Common myeloid progenitor, CD34-positive (primary cell): ENCODE measurements around the gene TACC2.

ENCODE experiments used
- CTCF ChIA-PET: fragments of 350-600 bp; sonication (Branson Sonifier 250); formaldehyde crosslinking; loops from one replicate; lab custom pipeline; 2021; ENCODE audit warnings: antibody characterized with exemption; lab: Charles Lee
- POLR2A ChIA-PET: fragments of 350-600 bp; sonication (Branson Sonifier 250); formaldehyde crosslinking; loops from one replicate; lab custom pipeline; 2021; ENCODE audit warnings: antibody characterized with exemption; lab: Charles Lee
- DNase-seq, 3 donors: peaks; one replicate each; pipeline versions ENCODE4 v3.0.0 to v3.0.0-alpha.2; 2013
- H3K27ac ChIP-seq, 2 experiments: 1 replicate in 1 of 2; 2 replicates in 1 of 2; pipeline ENCODE4 v1.7.0; 2013; ENCODE audit warnings: inconsistent platforms in 2 of 2, low read length in 2 of 2, mild to moderate bottlenecking in 2 of 2, low read depth in 1 of 2, moderate library complexity in 1 of 2; ENCODE audit not compliant: severe bottlenecking in 2 of 2, insufficient read depth in 1 of 2, poor library complexity in 1 of 2
- H3K27me3 ChIP-seq, 5 experiments: replicated peaks in 2 of 5; 1 replicate in 3 of 5; 2 replicates in 2 of 5; pipeline versions ENCODE4 v1.6.1 to v1.7.0; 2013; ENCODE audit warnings: low read length in 4 of 5, mild to moderate bottlenecking in 2 of 5, moderate library complexity in 2 of 5, inconsistent platforms in 1 of 5; ENCODE audit not compliant: insufficient read depth in 5 of 5, control insufficient read depth in 4 of 5
- H3K36me3 ChIP-seq, 4 experiments: 1 replicate in 2 of 4; 2 replicates in 2 of 4; pipeline versions ENCODE4 v1.6.1 to v1.7.0; 2013; ENCODE audit warnings: low read length in 3 of 4, control low read depth in 1 of 4, mild to moderate bottlenecking in 1 of 4; ENCODE audit not compliant: control insufficient read depth in 4 of 4, insufficient read depth in 4 of 4
- H3K4me1 ChIP-seq, 4 experiments: 1 replicate in 3 of 4; 2 replicates in 1 of 4; pipeline versions ENCODE4 v1.6.1 to v1.7.1; 2013; ENCODE audit warnings: low read length in 3 of 4, mild to moderate bottlenecking in 3 of 4, control low read depth in 1 of 4, inconsistent platforms in 1 of 4, moderate library complexity in 1 of 4; ENCODE audit not compliant: control insufficient read depth in 4 of 4, insufficient read depth in 4 of 4; ENCODE audit errors: control extremely low read depth in 1 of 4
- H3K4me3 ChIP-seq, 7 experiments: 1 replicate in 4 of 7; 2 replicates in 3 of 7; pipeline versions ENCODE4 v1.5.1 to v1.7.0; 2013; ENCODE audit warnings: mild to moderate bottlenecking in 7 of 7, low read length in 6 of 7, moderate library complexity in 6 of 7, inconsistent platforms in 2 of 7, low read depth in 2 of 7, control low read depth in 1 of 7; ENCODE audit not compliant: insufficient read depth in 4 of 7, control insufficient read depth in 1 of 7; ENCODE audit errors: extremely low read depth in 1 of 7
- H3K9me3 ChIP-seq, 5 experiments: 1 replicate in 4 of 5; 2 replicates in 1 of 5; pipeline versions ENCODE4 v1.6.1 to v1.7.1; 2013; ENCODE audit warnings: low read length in 4 of 5, mild to moderate bottlenecking in 2 of 5, inconsistent platforms in 1 of 5, low read depth in 1 of 5, moderate library complexity in 1 of 5; ENCODE audit not compliant: control insufficient read depth in 4 of 5, insufficient read depth in 2 of 5; ENCODE audit errors: control extremely low read depth in 1 of 5
- WGBS: methylation state at CpG from one replicate; pipeline ENCODE4 v1.1.5; 2013; ENCODE audit not compliant: insufficient coverage; 5-methylcytosine and 5-hydroxymethylcytosine counted together

TACC2 gene

DNA sequence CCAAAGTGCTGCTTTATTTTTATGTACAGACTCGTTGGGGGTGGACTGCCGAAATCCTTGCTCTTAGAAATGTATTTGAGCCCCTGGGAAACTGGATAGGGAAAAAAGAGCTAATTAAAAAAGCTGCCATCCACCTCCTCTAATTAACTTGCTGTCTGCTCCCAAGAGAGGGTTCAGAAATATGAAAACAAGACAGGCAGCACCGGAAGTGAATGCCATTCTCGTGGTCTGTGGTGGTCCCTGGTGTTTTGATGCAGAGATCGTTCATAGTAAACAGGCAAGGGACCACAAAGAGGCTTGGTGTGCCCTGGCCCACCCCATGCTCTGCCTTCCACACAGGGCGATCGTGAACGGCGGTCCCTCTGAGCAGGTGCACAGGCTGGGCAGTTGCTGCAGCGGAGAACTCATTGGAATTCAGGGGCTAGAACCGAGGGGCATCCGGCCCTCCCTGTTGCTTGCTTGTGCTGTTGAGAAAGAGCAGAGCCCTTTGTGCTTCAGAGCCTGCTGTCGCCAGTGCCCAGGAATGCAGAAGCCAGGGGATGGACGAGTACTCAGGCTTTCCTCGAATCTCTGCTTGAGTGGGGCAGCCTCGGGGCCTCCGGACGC, 203.1 kb downstream of the TACC2 start:
- WGBS, result 89% methylated on average over 18 of the region's 18 CpGs
- ChIA-PET CTCF (no interaction called here), POLR2A (no interaction called here)
- H3K9me3 ChIP-seq, result no peaks in the 10 kb centered on the region
- peaks cover 0 to 2% (median 0%) of the 10 kb centered on the region in 5 experiments for H3K27me3 ChIP-seq
- no peak for DNase-seq
- no peaks in the 10 kb centered on the region for H3K36me3 ChIP-seq
- no peak overlapping the region for H3K27ac ChIP-seq
- no peak overlapping the region for H3K4me3 ChIP-seq
- no peaks in the 10 kb centered on the region for H3K4me1 ChIP-seq

DNA sequence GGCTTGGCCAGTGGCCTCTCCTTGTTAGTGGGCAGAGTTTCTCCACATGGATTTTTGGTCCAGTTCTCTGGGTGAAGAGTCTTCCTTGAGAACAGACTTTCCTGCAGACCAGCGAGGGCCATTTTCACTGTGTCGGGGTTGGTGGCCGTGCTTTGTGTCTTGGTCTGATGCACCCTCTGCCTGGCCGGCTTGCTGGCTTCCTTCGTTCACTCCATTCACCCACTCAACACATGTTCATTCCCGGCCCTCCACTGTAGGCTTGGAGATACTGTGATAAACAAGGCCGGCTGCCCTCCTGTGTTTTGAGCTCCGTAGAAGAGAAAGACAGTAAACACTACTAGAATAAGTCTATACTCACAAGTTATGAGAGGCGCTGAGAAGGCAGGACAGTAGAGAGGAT, 205.3 kb downstream of the TACC2 start:
- POLR2A ChIA-PET, result no interaction called here

DNA sequence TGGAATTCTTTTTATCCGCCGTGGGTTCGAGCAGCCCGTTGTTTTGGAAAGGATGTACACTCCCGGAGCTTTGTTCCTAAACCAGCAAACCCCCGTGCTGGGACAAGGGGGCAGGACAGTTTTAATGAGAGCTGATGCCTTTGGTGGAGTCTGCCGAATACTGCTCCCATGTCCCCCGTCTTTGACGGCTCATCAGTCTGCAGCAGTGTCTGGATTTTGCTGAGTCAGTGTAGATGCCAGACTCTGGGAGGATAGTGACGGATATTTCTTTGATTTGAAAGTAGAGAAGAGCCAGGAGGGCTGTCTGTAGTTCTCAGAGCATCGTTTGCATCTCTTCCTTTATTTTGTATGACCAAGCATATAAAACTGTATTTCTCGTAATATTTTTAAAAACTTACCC, 207.3 kb downstream of the TACC2 start:
- WGBS, result 96% methylated on average over 9 of the region's 12 CpGs
- Histone ChIP-seq H3K4me3 (no peak overlapping the region), H3K36me3 (no peaks in the 10 kb centered on the region), H3K4me1 (no peaks in the 10 kb centered on the region), H3K27me3 (no peaks in the 10 kb centered on the region), H3K27ac (no peak overlapping the region), H3K9me3 (peaks cover 0 to 4% (median 0%) of the 10 kb centered on the region in 5 experiments)
- CTCF ChIA-PET, result no interaction called here
- POLR2A ChIA-PET, result no interaction called here
- no peak for DNase-seq

More for the DNA sequence above, 205.3 kb downstream of the TACC2 start:
- Histone ChIP-seq H3K36me3 (no peaks in the 10 kb centered on the region), H3K9me3 (no peaks in the 10 kb centered on the region), H3K4me3 (no peak overlapping the region), H3K4me1 (no peaks in the 10 kb centered on the region), H3K27me3 (peaks cover 0 to 2% (median 0%) of the 10 kb centered on the region in 5 experiments), H3K27ac (no peak overlapping the region)
- CTCF ChIA-PET, result no interaction called here
- DNase-seq, result no peak
- WGBS, result 100% methylated on average over 4 of the region's 9 CpGs

- no peak overlapping the region for H3K4me3 ChIP-seq
- ChIA-PET CTCF (no interaction called here), POLR2A (no interaction called here)
- H3K36me3 ChIP-seq, result no peaks in the 10 kb centered on the region
- 85% methylated on average over 12 of the region's 13 CpGs for WGBS
- H3K9me3 ChIP-seq, result peaks cover 0 to 8% (median 0%) of the 10 kb centered on the region in 5 experiments
- H3K27ac ChIP-seq, result no peak overlapping the region
- H3K27me3 ChIP-seq, result no peaks in the 10 kb centered on the region
- no peaks in the 10 kb centered on the region for H3K4me1 ChIP-seq
- DNase-seq, result no peak
Measured at GRCh38 chr10:122197611-122198222, 208.8 kb downstream of the TACC2 start.

GRCh38 chr10:122198631-122199030, 209.7 kb downstream of the TACC2 start:
- 92% methylated on average over 11 of the region's 12 CpGs for WGBS
- ChIA-PET POLR2A (no interaction called here), CTCF (no interaction called here)
- no peaks in the 10 kb centered on the region for H3K27me3 ChIP-seq
- H3K36me3 ChIP-seq, result no peaks in the 10 kb centered on the region
- H3K27ac ChIP-seq, result no peak overlapping the region
- H3K4me3 ChIP-seq, result no peak overlapping the region
- DNase-seq, result no peak
- no peaks in the 10 kb centered on the region for H3K4me1 ChIP-seq
- H3K9me3 ChIP-seq, result peaks cover 0 to 8% (median 0%) of the 10 kb centered on the region in 5 experiments

- H3K27me3 ChIP-seq, result no peaks in the 10 kb centered on the region
- H3K4me1 ChIP-seq, result no peaks in the 10 kb centered on the region
- ChIA-PET POLR2A (no interaction called here), CTCF (no interaction called here)
- no peak for DNase-seq
- no peaks in the 10 kb centered on the region for H3K36me3 ChIP-seq
- WGBS, result 91% methylated on average over 9 of the region's 9 CpGs
- peaks cover 0 to 8% (median 0%) of the 10 kb centered on the region in 5 experiments for H3K9me3 ChIP-seq
- no peak overlapping the region for H3K4me3 ChIP-seq
- no peak overlapping the region for H3K27ac ChIP-seq
Measured at GRCh38 chr10:122199070-122199469, 210.1 kb downstream of the TACC2 start.

DNA sequence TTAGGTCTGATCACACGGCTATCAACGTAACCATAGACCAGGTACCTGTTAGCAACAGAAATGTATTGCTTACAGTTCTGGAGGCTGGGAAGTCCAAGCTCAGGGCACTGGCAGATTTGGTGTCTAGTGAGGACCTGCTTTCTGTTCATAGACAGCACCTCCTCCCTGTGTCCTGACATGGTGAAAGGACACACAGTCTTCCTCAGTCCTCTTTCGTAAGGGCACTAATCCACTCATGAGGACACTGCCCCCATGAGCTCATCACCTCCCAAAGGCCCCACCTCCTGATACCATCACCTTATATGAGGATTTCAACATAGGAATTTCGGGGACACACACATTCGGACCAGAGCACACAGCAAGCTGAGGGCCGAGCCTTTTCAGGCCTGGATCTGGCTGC, 210.7 kb downstream of the TACC2 start:
- H3K36me3 ChIP-seq, result no peaks in the 10 kb centered on the region
- CTCF ChIA-PET, result no interaction called here
- no peak overlapping the region for H3K27ac ChIP-seq
- H3K4me3 ChIP-seq, result no peak overlapping the region
- WGBS, result 100% methylated on average over 5 of the region's 6 CpGs
- H3K27me3 ChIP-seq, result no peaks in the 10 kb centered on the region
- DNase-seq, result no peak
- POLR2A ChIA-PET, result no interaction called here
- no peaks in the 10 kb centered on the region for H3K4me1 ChIP-seq
- peaks cover 0 to 8% (median 0%) of the 10 kb centered on the region in 5 experiments for H3K9me3 ChIP-seq
